C4-2B (cell line): Measurements from ENCODE around the gene MYLK3.

Source experiments
- H3K27ac ChIP-seq: fragments of 450-650 bp; 2 replicates; pipeline ENCODE4 v1.5.1; 2017
- CTCF ChIP-seq: fragments of 450-650 bp; conservative IDR thresholded peaks from 2 replicates; pipeline ENCODE4 v1.5.1; 2017; ENCODE audit warnings: mild to moderate bottlenecking
- ZFX ChIP-seq: fragments of 450-650 bp; IDR thresholded peaks from 2 replicates; pipeline ENCODE4 v1.6.1; 2017

Gene MYLK3

GRCh38 chr16:46774743-46775177 lies 26.6 kb upstream of the MYLK3 start:
- no peak overlapping the region for H3K27ac ChIP-seq
- TF ChIP-seq CTCF (no peak), ZFX (no peak)

GRCh38 chr16:46772463-46772862 lies 24.3 kb upstream of the MYLK3 start:
- no peak for TF ChIP-seq CTCF
- no peak for TF ChIP-seq ZFX
- no peak overlapping the region for H3K27ac ChIP-seq

GRCh38 chr16:46768809-46769208 lies 20.7 kb upstream of the MYLK3 start:
- no peak overlapping the region for H3K27ac ChIP-seq
- TF ChIP-seq CTCF, result no peak
- TF ChIP-seq ZFX, result no peak

GRCh38 chr16:46765050-46765449 lies 16.9 kb upstream of the MYLK3 start:
- H3K27ac ChIP-seq, result no peak overlapping the region
- no peak for TF ChIP-seq ZFX

- TF ChIP-seq ZFX, result no peak
- no peak for TF ChIP-seq CTCF
These were observed 15.0 kb upstream of the MYLK3 start for GRCh38 chr16:46763147-46763546.

GRCh38 chr16:46762583-46762982 lies 14.4 kb upstream of the MYLK3 start:
- TF ChIP-seq CTCF (no peak), ZFX (no peak)
- H3K27ac ChIP-seq, result no peak overlapping the region

More at GRCh38 chr16:46763147-46763546, 15.0 kb upstream of the MYLK3 start:
- H3K27ac ChIP-seq, result no peak overlapping the region; the same call in 1 of the 2 replicates

GRCh38 chr16:46759309-46759708 lies 11.2 kb upstream of the MYLK3 start:
- TF ChIP-seq ZFX (no peak), CTCF (no peak)
- H3K27ac ChIP-seq, result no peak overlapping the region

- no peak for TF ChIP-seq ZFX
- TF ChIP-seq CTCF, result no peak
- H3K27ac ChIP-seq, result no peak overlapping the region
These were observed 9.4 kb upstream of the MYLK3 start for GRCh38 chr16:46757339-46758050.
